HG03575 (cell line): ENCODE results near the gene HPCAL1.

Source experiments
- ATAC-seq: cut with Tn5 transposase; IDR thresholded peaks from one replicate; pipeline ENCODE4 v1.9.1; 2021; ENCODE audit not compliant: unreplicated experiment, insufficient number of reproducible peaks, low FRiP score; ENCODE audit errors: extremely low read depth

The HPCAL1 gene

DNA sequence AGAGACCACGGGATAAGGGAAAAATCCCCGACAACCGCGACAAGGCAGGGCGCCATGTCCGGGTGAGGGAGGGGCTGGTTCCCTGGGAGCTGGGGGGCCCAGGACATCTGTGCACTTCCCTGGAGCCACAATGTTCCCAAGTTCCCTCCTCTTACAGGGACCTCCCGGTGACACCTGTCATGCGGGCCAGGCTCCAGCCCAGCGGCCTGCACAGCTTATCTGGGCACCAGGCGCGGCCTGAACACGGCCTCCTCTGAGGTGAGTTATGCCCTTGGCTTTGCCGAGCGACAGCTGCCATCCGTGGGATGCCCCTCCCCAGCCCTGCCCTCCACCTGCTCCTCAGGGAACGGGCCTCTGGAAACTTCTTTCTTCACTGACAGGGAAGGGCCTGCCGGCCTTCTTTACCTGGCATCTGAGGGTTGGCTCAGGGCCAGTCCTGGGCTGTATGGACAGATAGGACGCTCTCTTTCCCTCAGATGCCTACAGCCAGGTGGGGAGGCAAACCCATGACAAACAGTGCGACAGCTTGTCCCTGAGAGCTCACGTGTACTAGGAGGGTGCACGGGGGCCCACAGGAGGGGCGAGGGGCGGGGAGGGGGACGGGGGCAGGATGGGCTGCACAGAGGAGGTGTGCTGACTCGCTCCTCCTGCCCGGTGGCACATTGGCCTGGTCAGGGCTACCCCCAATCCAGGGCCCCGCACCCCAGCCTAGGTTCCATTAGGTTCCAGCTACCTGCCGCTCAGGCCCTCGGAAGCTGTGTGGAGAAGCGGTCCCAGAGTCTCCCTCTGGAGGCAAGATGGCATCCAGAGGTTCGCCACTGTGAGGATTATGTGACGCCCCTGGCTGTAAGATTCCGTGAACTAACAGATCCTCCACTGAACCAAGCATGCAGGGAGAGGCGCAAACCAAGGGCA is 34.9 kb upstream of the HPCAL1 start:
- ATAC-seq, result no peak

DNA sequence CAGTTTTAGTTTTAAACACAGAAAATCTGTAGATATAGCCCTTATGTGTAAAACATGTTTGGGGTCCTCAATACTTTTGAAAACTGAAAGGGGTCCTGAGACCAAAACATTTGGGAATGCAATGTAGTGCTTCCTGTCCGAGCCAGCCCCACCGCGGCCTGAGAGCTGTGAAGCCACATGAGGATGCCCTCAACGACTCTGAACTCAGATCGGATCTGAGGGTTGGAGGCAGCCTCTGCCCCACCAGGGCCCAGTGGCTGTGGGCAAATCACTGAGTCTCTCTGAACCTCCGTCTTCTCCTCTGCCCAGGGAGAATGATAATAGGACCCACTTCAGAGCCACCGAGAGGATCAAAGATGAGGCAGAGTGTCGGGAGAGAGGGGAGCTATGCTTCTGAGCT is 33.4 kb upstream of the HPCAL1 start:
- no peak for ATAC-seq

DNA sequence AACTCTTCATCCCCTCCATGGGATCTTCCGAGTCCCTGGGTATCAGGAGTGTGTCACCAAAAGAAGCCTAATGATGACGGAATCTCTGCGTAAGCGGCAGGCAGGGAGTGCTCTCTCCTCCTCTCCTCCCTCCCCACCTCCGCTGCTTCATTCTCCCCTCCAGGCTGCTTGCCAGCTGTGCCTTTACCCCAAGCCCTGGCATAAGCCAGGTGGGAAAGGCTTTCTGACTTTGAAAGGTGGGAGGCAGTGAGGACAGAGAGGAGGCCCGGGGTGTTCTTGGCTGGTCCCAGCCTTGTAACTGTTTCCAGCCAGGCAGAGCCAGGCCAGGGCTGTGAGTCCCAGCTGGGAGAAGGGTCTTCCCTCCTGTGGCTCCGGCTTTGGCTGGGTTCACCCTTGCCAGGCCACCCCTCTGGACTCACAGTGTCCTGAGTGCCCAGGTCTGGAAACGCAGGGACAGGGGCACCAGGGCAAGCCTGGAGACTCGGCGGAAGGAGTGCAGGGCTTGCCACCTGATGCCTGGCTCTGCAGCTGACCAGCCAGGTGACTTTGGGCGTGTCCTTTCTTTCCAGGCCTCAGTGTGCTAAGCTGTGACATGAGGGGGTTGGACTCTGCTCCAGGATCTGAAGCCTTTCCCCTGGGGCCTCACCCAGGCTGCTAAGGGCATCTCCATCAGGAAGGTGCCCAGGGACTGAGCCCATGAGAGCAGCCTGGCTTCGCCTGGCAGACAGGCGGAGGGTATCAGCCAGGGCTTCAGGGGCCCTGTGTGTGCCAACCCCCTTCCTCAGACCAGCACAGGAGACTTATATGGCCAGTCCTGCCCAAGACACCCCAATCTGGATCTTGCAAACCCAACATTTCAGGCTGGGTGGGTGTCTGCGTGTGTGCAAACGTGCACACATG is 32.7 kb upstream of the HPCAL1 start:
- ATAC-seq, result no peak

DNA sequence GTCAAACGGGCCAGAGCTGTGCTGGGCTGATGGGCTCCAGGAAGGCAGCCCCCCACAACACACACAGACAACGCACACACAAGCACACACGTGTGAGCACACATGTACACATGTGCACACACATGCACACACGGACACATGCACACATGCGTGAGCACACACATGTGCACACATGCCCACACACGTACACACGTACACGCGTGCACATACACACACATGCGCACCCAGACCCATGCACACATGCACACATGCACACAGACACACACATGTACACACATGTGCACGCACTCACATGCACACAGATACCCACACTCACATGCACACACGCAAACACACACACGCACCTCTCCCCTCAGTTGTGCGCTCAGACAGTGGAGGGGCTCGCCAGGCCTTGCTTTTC is 31.2 kb upstream of the HPCAL1 start:
- no peak for ATAC-seq

DNA sequence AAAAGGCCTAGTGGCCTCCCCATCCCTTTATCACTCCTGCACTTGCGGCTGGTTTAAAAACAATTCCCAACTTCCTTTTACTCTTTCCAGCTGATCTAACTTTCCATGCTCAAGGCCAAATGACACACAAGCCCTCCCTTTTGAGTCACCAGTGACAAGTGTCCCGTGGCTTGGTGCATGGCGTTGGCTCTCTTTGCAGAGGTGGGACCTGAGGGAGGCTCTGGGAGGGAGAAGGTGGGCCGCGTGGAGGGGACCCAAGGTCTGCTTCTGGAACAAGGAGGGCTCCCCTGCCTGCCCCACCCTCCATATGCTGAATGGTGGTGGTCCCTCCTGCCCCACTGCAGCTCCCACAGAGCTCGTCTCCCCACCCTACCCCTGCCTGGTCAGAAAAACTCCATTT is 30.8 kb upstream of the HPCAL1 start:
- no peak for ATAC-seq

DNA sequence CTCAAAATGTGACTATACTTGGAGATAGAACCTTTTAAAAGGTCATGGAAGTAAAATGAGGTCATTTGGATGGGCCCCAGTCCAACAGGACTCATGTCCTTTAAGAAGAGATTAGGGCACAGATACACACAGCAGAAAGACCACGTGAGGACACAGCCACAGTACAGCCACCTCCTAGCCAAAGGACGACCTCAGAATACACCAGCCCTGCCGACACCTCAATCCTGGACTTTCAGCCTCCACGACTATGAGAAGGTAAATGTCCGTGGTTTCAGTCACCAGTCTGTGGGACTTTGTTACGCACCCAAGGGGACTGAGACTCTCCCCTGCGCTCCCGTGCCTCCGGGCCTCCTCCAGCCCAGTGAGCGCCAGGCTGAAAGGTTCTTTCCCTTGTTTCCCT is 30.2 kb upstream of the HPCAL1 start:
- ATAC-seq, result no peak

DNA sequence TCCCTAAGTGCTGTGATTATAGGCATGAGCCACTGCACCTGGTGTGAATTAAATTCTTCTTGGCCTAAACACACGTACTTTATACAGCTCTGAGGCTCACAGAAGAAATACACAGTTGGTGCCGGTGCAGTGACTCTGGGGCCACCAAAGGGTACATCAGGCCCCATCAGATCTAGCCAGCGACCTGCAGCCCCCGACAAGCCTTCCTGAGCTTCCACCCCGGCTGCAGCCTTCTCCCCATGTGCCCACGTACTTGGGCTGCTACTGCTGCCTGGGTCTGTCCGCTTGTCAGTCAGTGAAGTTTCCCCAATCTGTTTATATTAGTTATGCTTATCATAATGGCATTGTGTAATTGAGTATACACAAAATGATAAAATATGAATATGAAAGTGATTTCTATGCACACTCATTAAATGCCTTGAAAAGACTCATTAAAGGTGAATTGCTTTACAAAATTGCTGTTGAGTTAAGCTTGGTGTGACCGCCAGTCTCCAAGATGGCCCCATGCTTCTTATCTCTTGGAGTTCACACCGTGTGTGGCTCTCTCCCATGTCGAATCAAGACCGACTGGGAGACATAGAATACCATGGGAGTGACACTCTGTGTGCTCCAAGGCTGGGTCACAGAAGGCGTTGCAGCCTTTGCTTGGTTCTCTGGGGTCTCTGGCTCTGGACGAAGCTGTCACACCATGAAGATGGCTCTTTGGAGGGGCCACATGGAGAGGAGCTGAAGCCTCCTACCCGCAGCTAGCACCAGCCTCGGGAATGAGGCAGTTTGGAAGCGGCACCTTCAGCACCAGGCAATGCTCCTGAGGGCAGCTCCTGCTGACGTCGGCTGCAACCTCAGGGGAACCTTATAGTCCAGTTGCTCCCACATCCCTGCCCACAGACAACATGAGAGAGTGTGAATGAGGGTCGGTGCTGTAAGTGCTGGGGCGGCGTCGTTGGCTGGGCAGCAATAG is 29.2 kb upstream of the HPCAL1 start:
- ATAC-seq, result no peak

DNA sequence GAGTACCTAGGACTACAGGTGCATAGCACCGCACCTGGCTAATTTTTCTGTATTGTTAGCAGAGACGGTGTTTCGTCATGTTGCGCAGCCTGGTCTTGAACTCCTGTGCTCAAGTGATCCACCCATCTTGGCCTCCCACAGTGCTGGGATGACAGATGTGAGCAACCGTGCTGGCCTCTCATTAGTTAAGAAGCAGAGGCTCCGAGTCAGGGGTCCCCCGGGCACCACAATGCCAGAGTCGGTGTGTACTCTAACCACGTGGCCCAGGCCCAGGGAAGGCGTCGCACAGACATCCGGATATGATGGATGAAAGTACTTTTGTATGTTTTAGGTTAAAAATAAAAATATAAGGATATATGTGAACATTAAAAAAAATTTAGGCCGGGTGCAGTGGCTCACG is 28.3 kb upstream of the HPCAL1 start:
- ATAC-seq, result no peak

DNA sequence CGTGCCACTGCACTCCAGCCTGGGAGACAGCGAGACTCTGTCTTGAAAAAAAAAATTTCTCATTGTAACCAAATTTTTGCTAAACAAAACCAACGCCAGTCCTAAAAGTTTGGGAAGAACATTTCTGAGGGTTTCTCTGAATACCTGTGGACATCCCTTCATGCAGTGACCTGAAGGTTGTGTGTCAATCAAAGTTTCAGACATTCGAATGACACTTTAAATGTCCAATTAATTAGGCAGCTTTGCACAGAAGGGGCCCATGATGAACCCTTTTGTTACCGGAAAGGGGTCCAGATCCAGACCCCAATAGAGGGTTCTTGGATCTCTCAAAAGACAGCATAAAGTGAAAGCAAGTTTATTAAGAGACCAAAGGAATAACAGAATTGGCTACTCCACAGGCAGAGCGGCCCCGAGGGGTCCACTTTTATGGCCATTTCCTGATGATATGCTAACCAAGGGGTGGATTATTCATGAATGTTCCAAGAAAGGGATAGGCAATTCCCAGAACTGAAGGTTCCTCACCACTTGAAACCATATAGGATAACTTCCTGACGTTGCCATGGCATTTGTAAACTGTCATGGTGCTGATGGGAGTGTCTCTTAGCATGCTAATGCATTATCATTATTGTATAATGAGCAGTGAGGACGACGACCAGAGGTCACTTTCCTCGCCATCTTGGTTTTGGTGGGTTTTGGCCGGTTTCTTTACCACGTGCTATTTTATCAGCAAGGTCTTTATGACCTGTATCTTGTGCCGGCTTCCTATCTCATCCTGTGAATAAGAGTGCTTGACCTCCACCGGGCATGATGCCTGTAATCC is 27.5 kb upstream of the HPCAL1 start:
- ATAC-seq, result no peak

DNA sequence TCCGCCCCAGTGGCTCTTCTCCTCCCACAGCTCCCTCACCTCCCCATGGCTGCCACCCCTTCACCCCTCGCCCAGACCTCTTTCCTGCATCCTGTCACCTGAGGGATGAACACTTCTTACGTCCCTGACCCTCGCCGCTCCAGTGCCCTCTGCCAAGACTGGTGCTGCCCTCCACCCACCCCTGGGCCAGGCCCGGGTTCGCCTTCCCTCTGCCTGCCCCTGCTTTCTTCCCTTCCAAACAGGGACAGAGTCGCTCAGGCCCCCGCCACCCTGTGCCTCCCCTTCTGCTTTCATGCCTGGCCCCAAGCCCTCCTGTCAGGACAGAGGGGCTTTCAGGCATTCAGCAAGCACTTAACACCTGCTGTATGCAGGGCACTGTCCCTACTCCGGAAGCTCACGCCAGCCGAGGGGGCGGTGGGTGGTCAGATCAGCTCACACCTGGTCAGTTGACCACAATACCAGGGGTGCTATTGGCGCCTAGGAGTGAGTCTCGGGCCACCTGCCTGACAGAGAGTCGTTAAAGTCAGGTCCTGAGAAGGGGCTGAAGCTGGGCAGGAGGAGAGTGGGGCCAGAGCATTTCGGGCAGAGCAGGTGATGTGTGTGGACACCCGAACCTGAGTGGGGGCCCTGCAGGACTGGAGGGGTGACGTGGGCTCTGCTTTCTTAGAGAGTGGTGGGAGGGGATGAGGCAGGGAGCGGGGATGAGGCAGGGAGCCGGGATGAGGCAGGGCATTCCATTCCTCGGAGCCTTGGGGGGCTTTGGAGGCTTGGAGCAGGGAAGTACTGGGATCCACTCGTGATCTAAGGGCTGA is 26.0 kb upstream of the HPCAL1 start:
- ATAC-seq, result no peak

DNA sequence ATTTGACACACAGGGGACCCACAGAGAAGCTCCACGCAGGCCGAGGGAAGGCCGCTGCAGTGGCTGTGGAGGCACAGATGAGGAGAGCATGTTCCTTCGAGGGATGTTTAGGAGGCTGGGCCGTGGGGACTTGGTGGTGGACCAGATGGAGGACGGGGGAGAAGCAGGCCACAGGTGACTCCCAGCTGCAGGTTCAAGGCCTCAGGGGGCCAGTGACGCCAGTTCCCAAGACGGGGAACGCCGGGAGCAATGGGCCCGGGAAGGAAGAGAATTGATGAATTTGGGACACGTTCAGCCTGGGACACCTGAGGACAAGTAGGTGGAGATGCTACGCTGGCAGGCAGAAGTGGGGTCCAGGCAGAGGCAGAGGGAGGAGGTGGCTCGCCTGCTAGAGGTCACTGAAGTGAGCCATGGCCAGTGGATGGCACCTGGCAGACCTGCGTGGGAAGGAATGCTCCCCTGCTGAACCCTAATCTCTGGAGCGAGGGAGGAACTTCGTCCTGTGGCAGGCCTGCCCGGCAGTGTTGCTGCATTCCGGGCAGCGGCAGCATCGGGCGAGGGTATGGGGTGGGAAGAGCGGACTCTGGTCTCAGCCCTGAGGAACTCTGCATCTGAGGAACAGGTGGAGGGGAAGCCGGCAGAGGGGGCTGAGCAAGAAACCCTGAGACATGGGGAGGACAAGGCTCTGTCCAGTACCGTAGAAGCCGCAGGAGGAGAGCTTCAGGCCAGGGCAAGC is 25.2 kb upstream of the HPCAL1 start:
- ATAC-seq, result no peak

DNA sequence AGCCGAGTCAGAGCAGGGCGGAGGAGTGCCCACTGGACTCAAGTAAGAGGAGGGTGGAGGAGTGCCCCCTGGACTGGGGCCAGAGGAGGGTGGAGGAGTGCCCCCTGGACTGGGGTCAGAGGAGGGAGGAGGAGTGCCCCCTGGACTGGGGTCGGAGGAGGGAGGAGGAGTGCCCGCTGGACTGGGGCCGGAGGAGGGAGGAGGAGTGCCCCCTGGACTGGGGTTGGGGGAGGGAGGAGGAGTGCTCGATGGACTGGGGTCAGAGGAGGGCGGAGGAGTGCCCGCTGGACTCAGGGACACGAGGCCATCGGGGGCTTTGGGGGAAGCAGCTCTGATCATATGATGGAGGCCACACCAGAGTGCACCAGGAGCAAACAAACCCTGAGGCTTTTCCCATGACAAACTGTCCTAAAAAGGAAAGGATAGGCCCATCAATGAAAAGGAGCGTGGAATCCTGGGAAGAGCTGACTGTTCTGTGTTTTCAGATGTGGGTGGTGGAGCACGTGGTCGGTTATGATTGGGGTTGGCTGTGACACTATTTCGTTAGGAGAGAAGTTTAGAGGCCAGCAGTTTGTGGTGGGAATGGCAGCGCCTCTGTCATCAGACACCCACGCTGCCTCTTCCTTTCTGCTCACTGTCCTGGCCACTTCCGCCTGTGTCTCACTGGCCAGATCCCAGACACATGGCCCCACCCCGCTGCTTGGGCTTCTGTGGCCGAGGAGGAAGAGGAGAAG is 24.5 kb upstream of the HPCAL1 start:
- ATAC-seq, result no peak

DNA sequence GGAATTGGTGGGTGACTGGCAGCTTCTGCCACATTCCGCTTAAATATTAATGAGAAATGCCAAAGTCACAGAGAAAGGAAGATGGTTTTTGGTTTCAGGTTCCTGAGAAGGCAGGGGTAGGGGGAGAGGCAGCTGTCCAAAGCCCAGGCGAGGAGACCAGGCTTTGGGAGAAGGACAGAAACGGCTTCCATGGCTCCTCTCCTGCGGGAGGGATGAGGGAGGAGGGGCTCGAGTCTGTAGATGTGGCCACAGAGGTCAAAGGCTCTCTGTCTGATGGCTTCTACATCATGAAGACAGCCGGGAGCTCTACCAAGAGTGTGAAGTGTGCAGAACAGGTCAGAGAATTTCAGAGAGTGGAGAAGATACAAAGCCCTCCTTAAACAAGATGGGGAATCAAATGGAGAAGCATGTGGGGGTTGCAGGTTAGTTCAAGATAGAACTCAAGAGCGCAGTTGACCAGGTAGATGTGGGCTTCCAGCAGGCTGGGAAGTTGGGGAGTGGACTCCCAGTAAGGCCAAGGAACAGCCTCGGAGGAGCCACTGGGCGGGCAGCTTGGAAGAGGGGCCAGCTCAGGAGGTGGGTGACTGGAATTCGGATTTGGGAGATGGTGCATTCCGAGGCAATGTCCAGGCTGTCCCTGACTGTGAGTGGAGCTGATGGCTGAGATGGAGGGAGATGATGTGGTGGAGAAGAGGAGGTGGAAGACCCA is 23.8 kb upstream of the HPCAL1 start:
- no peak for ATAC-seq

DNA sequence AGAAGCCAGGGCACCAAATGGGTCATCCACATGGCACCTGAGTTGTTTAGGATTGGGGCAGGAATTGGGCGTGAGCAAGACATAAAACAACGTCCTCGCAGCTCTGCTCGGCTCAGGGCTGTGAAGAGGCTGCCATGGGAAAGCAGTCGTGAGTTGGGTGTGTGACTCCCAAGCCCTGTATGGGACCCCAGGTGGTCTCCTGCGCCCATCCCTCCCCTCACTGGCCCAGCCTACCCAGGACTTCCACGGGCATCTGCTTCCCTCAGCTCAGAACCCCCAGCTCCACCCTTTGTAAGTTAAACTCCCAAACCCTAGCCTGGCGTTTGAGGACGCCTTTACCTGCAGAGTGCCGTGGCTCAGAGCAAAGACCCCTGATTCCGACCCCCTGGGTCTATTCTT is 23.2 kb upstream of the HPCAL1 start:
- ATAC-seq, result no peak

DNA sequence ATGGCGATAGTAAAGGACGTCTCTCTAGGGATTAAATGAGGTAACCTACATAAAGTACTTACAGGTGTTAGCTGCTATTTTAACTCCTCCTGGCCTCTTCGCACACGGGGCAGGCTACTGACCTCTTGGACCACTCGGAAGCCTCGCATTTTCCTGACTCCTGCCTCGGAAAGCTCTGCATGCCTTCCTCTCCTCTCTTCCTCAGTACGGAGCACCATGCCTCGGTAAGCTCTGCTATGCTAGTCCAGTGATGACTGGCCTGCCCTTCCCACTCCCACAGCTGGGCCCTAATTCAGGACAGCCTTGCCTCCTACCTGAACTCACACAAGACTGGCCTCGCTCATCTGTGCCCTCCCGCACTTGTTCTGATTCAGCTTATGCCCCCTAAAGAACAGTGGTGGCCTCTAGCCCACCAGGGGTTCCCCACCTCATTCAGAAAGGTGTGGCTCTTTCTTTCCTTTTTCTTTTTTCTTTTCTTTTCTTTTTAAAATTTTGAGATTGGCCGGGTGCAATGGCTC is 22.7 kb upstream of the HPCAL1 start:
- no peak for ATAC-seq
